Spinal cord (tissue), 10 donors: ENCODE results near the gene CANT1. TPM values are rescaled to one million over a fixed set of nuclear protein-coding genes. Genes with fewer than 3 reads are reported as not detected.

ENCODE experiments used
- DNase-seq, 6 donors: peaks; one replicate each; pipeline versions ENCODE4 v3.0.0 to v3.0.0-alpha.2; 2013 to 2015; ENCODE audit warnings: low spot score in 6 of 6, low read depth in 4 of 6
- H3K27ac ChIP-seq: one replicate; pipeline ENCODE4 v1.5.1; 2013; ENCODE audit warnings: low read depth, low read length, control low read depth
- H3K27me3 ChIP-seq: one replicate; pipeline ENCODE4 v1.6.1; 2013; ENCODE audit warnings: low read length; ENCODE audit not compliant: control insufficient read depth, insufficient read depth
- H3K36me3 ChIP-seq: one replicate; pipeline ENCODE4 v1.6.1; 2013; ENCODE audit warnings: low read length; ENCODE audit not compliant: control insufficient read depth, insufficient read depth
- H3K4me1 ChIP-seq: one replicate; pipeline ENCODE4 v1.6.1; 2013; ENCODE audit warnings: low read length; ENCODE audit not compliant: control insufficient read depth, insufficient read depth
- H3K4me3 ChIP-seq: one replicate; pipeline ENCODE4 v1.5.1; 2013; ENCODE audit warnings: low read depth, low read length, control low read depth
- H3K9me3 ChIP-seq: one replicate; pipeline ENCODE4 v1.6.1; 2013; ENCODE audit warnings: low read length; ENCODE audit not compliant: control insufficient read depth, insufficient read depth
- WGBS: methylation state at CpG from one replicate; pipeline ENCODE4 v1.1.5; 2013; ENCODE audit warnings: missing lambda C conversion rate; ENCODE audit not compliant: insufficient coverage; 5-methylcytosine and 5-hydroxymethylcytosine counted together
- polyA plus RNA-seq, 2 donors: library from polyadenylated mRNA; unstranded; fragments of 120-200 nt; gene quantifications; one replicate each; pipeline ENCODE4 v1.2.1, GENCODE V29; 2013; ENCODE audit not compliant: insufficient read length in 2 of 2
- total RNA-seq, 2 donors: library from RNA; depleted of rRNA in 1 of 2; stranded (reverse); fragments of 120-200 nt in 1 of 2; fragments of >200 nt in 1 of 2; gene quantifications; one replicate each; pipeline versions ENCODE4 v1.2.3 to v1.2.4, GENCODE V29; 2013 to 2014
- donor health status: healthy.

CANT1 gene
- total and polyA plus RNA-seq, 4 donors, result 23.6 to 38.8 (median 30.9) TPM

- H3K4me3 ChIP-seq, result no peak overlapping the region
- H3K36me3 ChIP-seq, result peaks cover 8% of the 10 kb centered on the region
- 89% methylated on average over 3 of the region's 5 CpGs for WGBS
- peaks cover 4% of the 10 kb centered on the region for H3K9me3 ChIP-seq
- H3K27ac ChIP-seq, result no peak overlapping the region
- H3K4me1 ChIP-seq, result peaks cover 27% of the 10 kb centered on the region
- H3K27me3 ChIP-seq, result no peaks in the 10 kb centered on the region
- no peak for DNase-seq
Observed at GRCh38 chr17:79011451-79012147, 2.0 kb upstream of the CANT1 start.

- H3K4me1 ChIP-seq, result peaks cover 30% of the 10 kb centered on the region
- WGBS, result 48% methylated on average over 5 of the region's 7 CpGs
- peak overlapping the region; percentile 64 for H3K27ac ChIP-seq
- peaks cover under 1% of the 10 kb centered on the region for H3K9me3 ChIP-seq
- H3K27me3 ChIP-seq, result no peaks in the 10 kb centered on the region
- peaks cover 15% of the 10 kb centered on the region for H3K36me3 ChIP-seq
- no peak for DNase-seq
- peak overlapping the region; percentile 55 for H3K4me3 ChIP-seq
Observed at GRCh38 chr17:79010304-79010646, 711 bp upstream of the CANT1 start.

- Histone ChIP-seq H3K4me1 (peaks cover 32% of the 10 kb centered on the region), H3K36me3 (peaks cover 21% of the 10 kb centered on the region), H3K27me3 (no peaks in the 10 kb centered on the region), H3K9me3 (no peaks in the 10 kb centered on the region), H3K27ac (no peak overlapping the region), H3K4me3 (peak overlapping the region; percentile 67)
- WGBS, result 83% methylated on average over 3 of the region's 7 CpGs
- no peak for DNase-seq
Observed at GRCh38 chr17:79008666-79009387, 737 bp downstream of the CANT1 start.

- 89% methylated on average over 18 of the region's 21 CpGs for WGBS
- H3K4me1 ChIP-seq, result peaks cover 32% of the 10 kb centered on the region
- H3K36me3 ChIP-seq, result peaks cover 29% of the 10 kb centered on the region
- no peak overlapping the region for H3K27ac ChIP-seq
- H3K27me3 ChIP-seq, result no peaks in the 10 kb centered on the region
- H3K9me3 ChIP-seq, result no peaks in the 10 kb centered on the region
- no peak overlapping the region for H3K4me3 ChIP-seq
- DNase-seq, result no peak
Observed at GRCh38 chr17:79007504-79008381, 1.8 kb downstream of the CANT1 start.

- Histone ChIP-seq H3K27me3 (no peaks in the 10 kb centered on the region), H3K36me3 (peaks cover 30% of the 10 kb centered on the region), H3K4me3 (no peak overlapping the region), H3K9me3 (no peaks in the 10 kb centered on the region), H3K4me1 (peaks cover 32% of the 10 kb centered on the region), H3K27ac (no peak overlapping the region)
- DNase-seq, result no peak
- 69% methylated on average over 13 of the region's 19 CpGs for WGBS
Observed at GRCh38 chr17:79006794-79007503, 2.6 kb downstream of the CANT1 start.

GRCh38 chr17:79006046-79006445, 3.5 kb downstream of the CANT1 start:
- WGBS, result 86% methylated on average over 7 of the region's 8 CpGs
- H3K4me3 ChIP-seq, result no peak overlapping the region
- H3K27ac ChIP-seq, result no peak overlapping the region
- no peaks in the 10 kb centered on the region for H3K9me3 ChIP-seq
- H3K36me3 ChIP-seq, result peaks cover 38% of the 10 kb centered on the region
- peaks cover 32% of the 10 kb centered on the region for H3K4me1 ChIP-seq
- H3K27me3 ChIP-seq, result no peaks in the 10 kb centered on the region
- DNase-seq, result no peak

- Histone ChIP-seq H3K4me3 (no peak overlapping the region), H3K9me3 (no peaks in the 10 kb centered on the region), H3K4me1 (peaks cover 30% of the 10 kb centered on the region), H3K27me3 (no peaks in the 10 kb centered on the region), H3K27ac (no peak overlapping the region), H3K36me3 (peaks cover 45% of the 10 kb centered on the region)
- WGBS, result 74% methylated on average over 11 of the region's 12 CpGs
- DNase-seq, result no peak
Observed at GRCh38 chr17:79005063-79005861, 4.3 kb downstream of the CANT1 start.

GRCh38 chr17:79003661-79004411, 5.7 kb downstream of the CANT1 start:
- no peak overlapping the region for H3K4me3 ChIP-seq
- H3K27ac ChIP-seq, result no peak overlapping the region

More at GRCh38 chr17:79003661-79004411, 5.7 kb downstream of the CANT1 start:
- Histone ChIP-seq H3K36me3 (peaks cover 54% of the 10 kb centered on the region), H3K27me3 (no peaks in the 10 kb centered on the region), H3K4me1 (peaks cover 25% of the 10 kb centered on the region), H3K9me3 (no peaks in the 10 kb centered on the region)
- DNase-seq, result no peak
- 53% methylated on average over 3 of the region's 3 CpGs for WGBS
